ENCODE measurements around the gene CNTN6.

The CNTN6 gene

DNA sequence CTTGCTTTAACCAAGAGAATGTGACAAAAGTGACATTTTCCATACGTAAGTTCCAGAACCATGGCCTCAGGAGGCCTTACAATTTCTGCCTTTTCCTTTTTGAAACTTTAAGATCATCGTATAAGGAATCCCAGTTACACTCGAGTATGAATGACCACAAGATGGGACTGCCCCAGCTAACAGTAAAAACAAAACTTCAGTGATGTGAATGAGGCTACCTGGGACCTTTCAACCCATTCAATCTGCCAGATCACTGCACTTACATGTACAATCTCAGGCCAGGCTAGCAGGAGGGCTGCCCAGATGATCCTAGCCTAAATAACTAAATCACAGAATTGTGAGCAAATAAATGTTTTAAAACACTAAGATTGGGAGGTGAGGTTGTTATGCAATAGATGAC is 328.8 kb downstream of the CNTN6 start:
- no peak for DNase-seq (ENCODE audit: low spot score)

DNA sequence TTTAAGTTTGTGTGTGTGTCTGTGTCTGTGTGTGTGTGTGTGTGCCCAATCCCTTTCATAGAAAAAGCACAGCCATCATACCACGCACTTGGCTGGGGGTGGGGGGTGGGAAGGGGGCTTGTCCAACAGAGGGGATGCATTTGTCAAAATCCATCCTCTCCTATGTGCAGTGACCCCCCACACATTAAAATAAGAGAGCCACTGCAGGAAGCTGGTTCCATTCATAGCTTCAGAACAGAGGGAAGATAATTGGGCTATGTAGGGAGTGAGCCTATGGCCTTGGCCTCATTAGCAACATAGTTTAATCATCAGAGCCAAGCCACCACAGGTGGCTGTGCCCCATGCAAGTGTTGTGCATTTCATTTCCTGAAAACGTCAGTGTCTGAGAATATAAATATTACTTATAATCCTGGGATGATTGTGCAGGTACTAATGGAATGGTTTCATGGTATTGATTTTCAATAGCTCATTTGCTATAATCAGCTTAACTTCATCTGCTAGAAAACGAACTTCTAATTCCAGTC is 330.8 kb downstream of the CNTN6 start:
- no peak for DNase-seq (ENCODE audit: low spot score)

DNA sequence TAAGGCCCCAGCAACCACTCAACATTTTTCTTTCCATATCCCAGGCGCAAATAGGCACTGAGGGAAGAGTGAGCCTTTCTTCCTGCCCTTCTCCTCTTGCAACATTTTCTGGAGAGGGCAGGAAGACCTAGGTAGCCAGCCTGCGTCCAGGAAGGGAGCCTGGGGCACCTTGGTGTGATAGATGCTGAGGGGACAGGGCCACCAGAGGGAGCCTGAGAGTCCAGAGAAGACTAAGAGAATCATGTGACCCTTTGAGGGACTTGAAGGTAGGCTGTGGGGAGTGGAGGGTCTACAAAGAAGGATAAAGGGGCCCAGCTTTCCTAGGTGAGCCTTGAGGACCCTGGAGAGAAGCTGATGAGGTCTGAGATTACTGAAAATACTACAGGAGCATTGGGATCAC is 346.6 kb downstream of the CNTN6 start:
- DNase-seq (ENCODE audit: low spot score), result no peak

DNA sequence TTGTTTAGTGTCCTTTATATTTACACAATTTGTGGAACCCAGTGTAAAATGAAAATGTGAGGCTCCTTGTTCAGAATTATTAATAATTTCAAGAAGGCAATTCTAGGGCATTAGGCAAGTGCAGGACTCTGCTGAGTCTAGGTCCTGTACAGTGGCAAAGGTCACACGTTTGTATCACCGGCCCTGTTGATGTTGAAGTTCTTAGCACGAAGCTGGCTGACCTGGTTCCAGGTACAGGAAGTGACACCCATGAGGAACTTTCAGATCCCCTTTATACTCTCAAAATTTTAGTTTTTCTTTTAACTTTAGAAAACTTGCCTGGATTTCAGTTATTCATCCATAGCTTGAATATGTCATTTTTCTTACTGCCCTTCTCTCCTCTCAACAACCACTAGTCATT is 349.4 kb downstream of the CNTN6 start:
- no peak for DNase-seq (ENCODE audit: low spot score)

DNA sequence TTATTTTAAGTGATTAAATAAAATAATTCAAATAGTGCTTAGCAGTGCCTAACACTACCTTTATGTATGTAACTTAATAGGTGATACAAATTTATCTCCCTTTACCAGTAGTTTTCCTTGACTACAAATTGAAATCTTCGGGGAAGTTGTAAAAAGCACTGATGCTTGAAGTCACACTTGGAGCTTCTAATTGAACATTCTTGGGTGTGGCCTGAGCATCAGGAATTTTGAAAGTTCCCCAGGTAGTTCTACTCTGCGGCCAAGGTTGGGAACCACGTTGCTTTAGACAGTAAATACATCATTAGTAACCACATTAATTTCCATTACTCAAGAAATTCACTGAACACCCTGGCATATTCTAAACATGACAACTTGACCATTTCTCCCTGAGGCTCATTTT is 351.4 kb downstream of the CNTN6 start:
- no peak for DNase-seq (ENCODE audit: low spot score)

DNA sequence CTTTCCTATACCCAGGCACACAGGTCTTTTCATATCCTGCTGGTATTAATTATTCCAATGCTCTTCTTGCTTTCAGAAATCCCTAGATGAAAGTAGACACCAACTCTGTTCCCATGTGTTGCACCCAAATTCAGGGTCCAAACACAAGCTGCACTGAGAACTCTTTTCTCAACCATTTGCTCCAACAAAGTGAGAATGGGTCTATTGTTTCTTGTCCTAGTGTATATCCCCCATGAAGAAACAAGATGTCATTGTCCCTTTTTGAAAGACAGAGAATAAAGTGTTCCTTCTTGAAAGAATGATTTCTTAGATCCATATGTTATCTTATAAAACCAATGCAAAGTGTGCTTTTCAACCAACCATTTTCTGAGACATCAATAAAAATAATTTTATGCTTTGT is 353.7 kb downstream of the CNTN6 start:
- DNase-seq (ENCODE audit: low spot score), result no peak

DNA sequence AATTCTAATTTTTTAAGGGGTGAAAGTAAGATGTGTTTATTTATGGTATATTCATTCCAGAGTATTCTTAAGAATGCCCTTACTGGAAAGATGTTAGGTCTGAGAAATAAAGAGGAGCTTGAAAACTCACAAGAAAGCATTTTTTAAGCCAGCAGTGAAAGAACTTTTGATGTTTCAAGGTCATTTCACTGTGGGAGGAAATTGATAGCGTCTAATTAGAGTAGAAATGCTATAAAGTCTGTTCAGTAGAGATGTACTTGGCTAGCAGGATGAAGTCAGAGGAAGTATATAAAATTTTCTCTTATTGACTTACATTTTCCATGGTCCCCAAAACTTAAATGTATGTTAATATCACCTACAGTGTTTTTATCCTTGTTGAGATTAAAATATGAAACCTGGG is 354.6 kb downstream of the CNTN6 start:
- no peak for DNase-seq (ENCODE audit: low spot score)

DNA sequence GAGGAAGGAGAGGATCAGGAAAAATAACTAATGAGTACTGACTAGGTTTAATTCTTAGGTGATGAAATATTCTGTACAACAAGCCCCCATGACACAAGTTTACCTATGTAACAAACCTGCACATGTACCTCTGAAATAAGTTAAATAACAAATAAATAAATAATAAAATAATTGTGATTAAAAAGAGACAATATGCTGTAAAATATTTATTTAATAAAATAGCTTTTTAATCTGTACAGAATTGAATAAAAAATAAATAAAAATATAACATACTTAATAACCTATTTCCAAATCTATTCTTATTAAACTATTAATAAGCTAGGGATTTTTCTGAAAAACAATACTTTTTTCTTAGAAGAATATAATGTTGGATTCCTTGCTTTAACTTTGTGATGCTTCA is 355.6 kb downstream of the CNTN6 start:
- no peak for DNase-seq (ENCODE audit: low spot score)
